Cardiac fibroblast (primary cell): ENCODE data around the gene SPPL3.

ENCODE experiments used
- DNase-seq, 2 donors: peaks; one replicate each; pipeline versions ENCODE4 v3.0.0 to v3.0.0-alpha.2; 2010; ENCODE audit warnings: low read depth in 2 of 2
- H3K4me3 ChIP-seq, 2 donors: replicated peaks in 1 of 2; 1 replicate in 1 of 2; 2 replicates in 1 of 2; pipeline ENCODE4 v1.5.1; 2011; ENCODE audit warnings: low read depth in 2 of 2, low read length in 2 of 2, mild to moderate bottlenecking in 2 of 2, moderate library complexity in 1 of 2
- TF ChIP-seq, protein P1 (sequence below): IDR thresholded peaks from one replicate; pipeline ENCODE4 v1.5.1; 2011; ENCODE audit warnings: low read depth, mild to moderate bottlenecking, low read length, inconsistent platforms

Gene SPPL3

DNA sequence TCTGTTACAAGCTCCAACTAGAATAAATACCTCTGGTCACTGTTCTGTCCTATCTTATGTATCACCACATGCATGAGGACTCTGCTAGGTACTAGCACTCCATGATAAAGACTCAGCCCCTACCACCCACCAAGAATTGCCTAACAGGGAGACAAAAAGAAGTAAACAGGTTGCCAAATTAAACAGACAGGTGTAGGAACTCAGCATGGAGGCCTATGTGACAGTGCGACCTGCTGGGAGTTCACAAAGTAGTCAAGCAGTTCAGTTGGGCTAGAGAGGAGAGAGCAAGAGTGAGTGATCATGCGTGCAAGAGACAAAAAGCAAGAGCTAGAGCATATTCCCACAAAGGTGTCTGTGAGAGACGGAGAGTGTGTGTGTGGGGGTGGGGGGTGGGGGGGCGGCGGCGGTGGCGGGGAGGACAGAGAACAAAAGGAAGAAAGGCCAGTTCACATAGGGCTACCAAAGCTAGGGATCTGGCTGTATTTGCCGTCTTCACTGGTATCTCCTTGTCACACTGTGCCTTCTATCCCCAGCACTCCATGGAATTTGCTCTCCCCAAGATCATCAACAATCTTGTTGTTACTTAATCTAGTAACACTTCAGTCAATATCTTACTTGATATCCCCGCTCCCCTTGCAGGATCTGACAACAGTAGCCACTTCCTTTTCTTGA lies 81.2 kb downstream of the SPPL3 start:
- DNase-seq: no peak
- TF ChIP-seq, protein P1, sequence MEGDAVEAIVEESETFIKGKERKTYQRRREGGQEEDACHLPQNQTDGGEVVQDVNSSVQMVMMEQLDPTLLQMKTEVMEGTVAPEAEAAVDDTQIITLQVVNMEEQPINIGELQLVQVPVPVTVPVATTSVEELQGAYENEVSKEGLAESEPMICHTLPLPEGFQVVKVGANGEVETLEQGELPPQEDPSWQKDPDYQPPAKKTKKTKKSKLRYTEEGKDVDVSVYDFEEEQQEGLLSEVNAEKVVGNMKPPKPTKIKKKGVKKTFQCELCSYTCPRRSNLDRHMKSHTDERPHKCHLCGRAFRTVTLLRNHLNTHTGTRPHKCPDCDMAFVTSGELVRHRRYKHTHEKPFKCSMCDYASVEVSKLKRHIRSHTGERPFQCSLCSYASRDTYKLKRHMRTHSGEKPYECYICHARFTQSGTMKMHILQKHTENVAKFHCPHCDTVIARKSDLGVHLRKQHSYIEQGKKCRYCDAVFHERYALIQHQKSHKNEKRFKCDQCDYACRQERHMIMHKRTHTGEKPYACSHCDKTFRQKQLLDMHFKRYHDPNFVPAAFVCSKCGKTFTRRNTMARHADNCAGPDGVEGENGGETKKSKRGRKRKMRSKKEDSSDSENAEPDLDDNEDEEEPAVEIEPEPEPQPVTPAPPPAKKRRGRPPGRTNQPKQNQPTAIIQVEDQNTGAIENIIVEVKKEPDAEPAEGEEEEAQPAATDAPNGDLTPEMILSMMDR: no peak
- no peak overlapping the region for H3K4me3 ChIP-seq

DNA sequence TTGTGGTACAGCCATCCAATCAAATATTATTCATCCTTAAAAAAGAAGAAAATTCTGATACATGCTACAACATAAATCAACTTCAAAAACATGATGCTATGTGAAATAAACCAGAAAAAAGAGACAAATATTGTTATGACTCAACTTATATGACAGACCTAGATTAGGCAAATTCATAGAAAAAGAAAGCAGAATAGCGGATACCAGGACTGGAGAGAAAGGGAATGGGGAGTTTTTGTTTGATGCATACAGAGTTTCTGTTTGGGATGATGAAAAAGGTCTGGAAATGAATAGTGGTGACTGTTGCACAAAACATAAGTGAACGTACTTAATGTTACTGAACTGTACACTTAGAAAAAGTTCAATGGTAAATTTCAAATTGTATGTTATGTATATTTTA lies 82.3 kb downstream of the SPPL3 start:
- no peak for DNase-seq
- TF ChIP-seq, protein P1: no peak

DNA sequence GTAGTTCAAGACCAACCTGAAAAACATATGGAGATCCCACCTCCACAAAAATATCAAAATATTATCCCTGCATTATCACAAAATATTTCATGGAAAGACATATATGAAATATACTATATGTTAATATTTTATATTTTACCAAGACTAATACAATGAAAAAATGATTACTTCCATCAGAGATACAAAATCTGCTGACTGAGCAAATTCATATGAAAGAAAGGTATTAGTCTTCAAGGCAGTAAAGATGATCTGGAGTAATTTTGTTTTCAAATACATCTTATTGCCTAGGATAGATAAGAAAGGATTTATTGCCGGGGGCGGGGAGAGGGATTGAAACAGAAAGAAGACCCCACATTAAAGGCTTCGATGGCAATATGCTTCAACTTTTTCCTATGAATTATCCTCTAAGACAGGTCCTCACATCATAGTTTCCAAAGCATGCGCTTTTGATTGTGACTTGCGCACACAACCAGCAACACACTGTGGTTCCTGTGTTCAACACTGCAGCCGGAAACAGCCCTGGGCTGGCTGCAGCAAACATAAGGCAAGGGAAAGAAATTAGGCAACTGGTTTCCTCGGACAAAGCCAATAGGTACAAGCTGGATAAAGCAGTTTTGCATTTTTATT lies 83.2 kb downstream of the SPPL3 start:
- H3K4me3 ChIP-seq: no peak overlapping the region
- TF ChIP-seq, protein P1: no peak
- no peak for DNase-seq

More for the DNA sequence above, 82.3 kb downstream of the SPPL3 start:
- H3K4me3 ChIP-seq: no peak overlapping the region

DNA sequence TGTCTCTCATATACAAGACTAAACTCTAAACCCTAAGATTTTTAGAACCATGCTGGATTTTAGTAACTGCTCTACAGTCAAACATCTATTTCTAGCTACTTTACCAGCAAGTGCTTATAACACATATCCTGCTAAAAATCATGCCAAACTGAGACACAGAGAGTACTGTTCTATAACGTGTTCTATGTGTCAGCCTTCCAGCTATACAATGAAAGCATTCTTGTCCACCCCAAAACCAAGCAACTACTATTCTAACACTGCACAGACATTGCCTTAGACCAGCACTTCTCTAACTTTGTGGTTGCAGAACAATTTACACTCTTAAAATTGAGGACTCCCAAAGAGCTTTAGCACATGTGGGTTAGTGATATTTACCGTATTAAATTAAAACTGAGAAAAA lies 85.7 kb downstream of the SPPL3 start:
- TF ChIP-seq, protein P1: no peak
- no peak overlapping the region for H3K4me3 ChIP-seq
- DNase-seq: no peak

DNA sequence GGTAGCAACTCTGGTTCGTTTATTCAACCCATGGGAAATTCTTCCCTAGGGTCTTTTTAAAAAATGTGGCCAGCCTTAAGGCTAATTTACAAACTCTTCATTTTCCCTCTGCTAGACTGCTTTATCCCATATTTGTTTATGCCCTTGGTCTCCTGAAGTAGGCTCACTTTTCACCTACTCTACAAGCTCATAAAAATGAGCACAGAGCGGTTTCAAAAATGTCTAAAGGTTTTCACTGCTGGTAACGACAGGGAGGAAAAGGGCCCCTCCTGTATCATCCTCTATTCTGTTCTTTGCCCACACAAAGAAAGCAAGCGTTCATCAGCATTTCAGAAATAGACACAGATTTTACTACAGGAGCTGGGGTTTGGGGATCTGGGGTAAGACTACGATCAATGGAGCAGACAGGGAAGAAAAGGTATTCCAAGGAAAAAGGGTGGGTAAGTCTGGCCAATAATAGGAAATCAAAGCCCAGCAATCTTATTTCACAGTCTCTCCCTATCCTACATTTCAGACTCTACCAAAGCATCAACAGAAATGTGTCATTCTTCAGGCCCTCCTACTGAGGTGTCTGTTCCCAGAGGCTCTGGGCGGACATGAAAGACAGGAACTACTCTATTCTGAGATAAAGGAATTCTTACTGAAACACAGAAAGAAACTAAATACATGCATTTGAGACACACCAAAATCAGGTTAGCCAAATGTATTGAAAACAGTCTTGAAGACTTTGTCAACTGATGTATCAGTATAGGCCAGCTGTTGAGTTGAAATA lies 86.4 kb downstream of the SPPL3 start:
- no peak for DNase-seq
- TF ChIP-seq, protein P1: no peak
- H3K4me3 ChIP-seq: no peak overlapping the region

DNA sequence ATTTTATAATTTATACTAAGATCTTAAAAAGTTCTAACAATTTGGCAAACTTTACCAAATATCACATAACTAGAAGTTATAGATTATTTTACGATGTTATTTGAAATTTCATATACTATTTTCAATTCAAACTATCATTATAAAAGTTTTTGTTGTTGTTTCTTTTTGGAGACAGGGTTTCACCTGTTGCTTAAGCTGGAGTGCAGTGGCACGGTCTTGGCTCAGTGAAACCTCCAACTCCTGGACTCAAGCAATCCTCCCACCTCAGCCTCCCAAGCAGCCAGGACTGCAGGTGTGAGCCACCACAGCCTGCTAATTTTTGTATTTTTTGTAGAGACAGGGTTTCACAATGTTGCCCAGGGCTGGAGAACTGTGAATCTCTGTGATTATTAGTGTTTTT lies 87.8 kb downstream of the SPPL3 start:
- no peak for DNase-seq
- H3K4me3 ChIP-seq: no peak overlapping the region
- TF ChIP-seq, protein P1: no peak
